Keratinocyte (primary cell): ENCODE measurements around the gene NPTX2. TPM values are rescaled to one million over a fixed set of nuclear protein-coding genes. Genes with fewer than 3 reads are reported as not detected.

Source experiments
- DNase-seq: peaks from one replicate; pipeline ENCODE4 v3.0.0-alpha.2; 2011; ENCODE audit warnings: low read depth, missing footprints, low spot score
- FAIRE-seq: peaks from 2 replicates; lab custom pipeline; 2011; peaks lifted over from hg19 to GRCh38; lab: Jason Lieb, UNC
- H2AFZ ChIP-seq: 2 replicates; pipeline ENCODE4 v1.6.0; 2012; ENCODE audit warnings: low read length, control low read depth, inconsistent platforms; ENCODE audit not compliant: control insufficient read depth
- H3K27ac ChIP-seq: 2 replicates; pipeline ENCODE4 v1.5.1; 2011; ENCODE audit warnings: low read length; ENCODE audit not compliant: control insufficient read depth, insufficient read depth
- H3K27me3 ChIP-seq: 3 replicates; pipeline ENCODE4 v1.6.0; 2011; ENCODE audit warnings: low read length; ENCODE audit not compliant: control insufficient read depth, insufficient read depth; ENCODE audit errors: extremely low read depth
- H3K36me3 ChIP-seq, 2 experiments: 2 replicates in 1 of 2; 3 replicates in 1 of 2; pipeline ENCODE4 v1.5.1; 2011; ENCODE audit warnings: low read length in 2 of 2, mild to moderate bottlenecking in 1 of 2; ENCODE audit not compliant: control insufficient read depth in 2 of 2, insufficient read depth in 2 of 2; ENCODE audit errors: extremely low read depth in 1 of 2
- H3K4me1 ChIP-seq: 3 replicates; pipeline ENCODE4 v1.5.1; 2011; ENCODE audit warnings: low read length; ENCODE audit not compliant: control insufficient read depth, insufficient read depth; ENCODE audit errors: extremely low read depth
- H3K4me2 ChIP-seq: 3 replicates; pipeline ENCODE4 v1.6.0; 2011; ENCODE audit warnings: low read depth, low read length; ENCODE audit not compliant: control insufficient read depth, insufficient read depth; ENCODE audit errors: extremely low read depth
- H3K4me3 ChIP-seq, 3 experiments: fragments of 200-600 bp in 1 of 3; sonication (generic) in 1 of 3; 2 replicates in 2 of 3; 3 replicates in 1 of 3; pipeline ENCODE4 v1.5.1; 2011 to 2016; ENCODE audit warnings: low read length in 3 of 3, mild to moderate bottlenecking in 3 of 3, control low read depth in 2 of 3, inconsistent platforms in 1 of 3, low read depth in 1 of 3, mixed read lengths in 1 of 3, mixed run types in 1 of 3, moderate library complexity in 1 of 3; ENCODE audit not compliant: control insufficient read depth in 2 of 3, insufficient read depth in 2 of 3; ENCODE audit errors: extremely low read depth in 1 of 3
- H3K79me2 ChIP-seq: 2 replicates; pipeline ENCODE4 v1.6.0; 2012; ENCODE audit warnings: low read length; ENCODE audit not compliant: control insufficient read depth, insufficient read depth
- H3K9ac ChIP-seq: 3 replicates; pipeline ENCODE4 v1.6.0; 2011; ENCODE audit warnings: low read length; ENCODE audit not compliant: control insufficient read depth, insufficient read depth; ENCODE audit errors: extremely low read depth
- H3K9me1 ChIP-seq: 3 replicates; pipeline ENCODE4 v1.6.0; 2011; ENCODE audit warnings: low read length; ENCODE audit not compliant: control insufficient read depth, insufficient read depth; ENCODE audit errors: extremely low read depth
- H3K9me3 ChIP-seq: 2 replicates; pipeline ENCODE4 v1.5.1; 2012; ENCODE audit warnings: low read depth, low read length; ENCODE audit not compliant: control insufficient read depth
- H4K20me1 ChIP-seq: 3 replicates; pipeline ENCODE4 v1.6.0; 2011; ENCODE audit warnings: low read length; ENCODE audit not compliant: control insufficient read depth, insufficient read depth; ENCODE audit errors: extremely low read depth
- CTCF ChIP-seq, 3 experiments: IDR thresholded peaks in 1 of 3; conservative IDR thresholded peaks in 1 of 3; optimal IDR thresholded peaks in 1 of 3; 2 replicates in 2 of 3; 3 replicates in 1 of 3; pipeline versions ENCODE3 to v1.5.1; 2011; ENCODE audit warnings: low read length in 3 of 3, mild to moderate bottlenecking in 3 of 3, moderate library complexity in 2 of 3, control low read depth in 1 of 3, inconsistent platforms in 1 of 3; ENCODE audit not compliant: insufficient read depth in 2 of 3; ENCODE audit errors: extremely low read depth in 1 of 3
- EZH2 ChIP-seq: IDR thresholded peaks from one replicate; pipeline ENCODE4 v1.6.1; 2012; ENCODE audit warnings: inconsistent platforms, mild to moderate bottlenecking, low read length, moderate library complexity
- dilution Hi-C: fragments of 300-500 bp; cut with MboI; formaldehyde crosslinking; loops from one replicate; pipeline ENCODE4 v1.7.0; 2020; ENCODE audit warnings: low sequenced_read_pairs; ENCODE audit not compliant: extremely low pct_ligation_motif_present
- polyA plus RNA-seq, 5 experiments: library from polyadenylated mRNA; depleted of rRNA in 3 of 5; stranded (reverse) in 3 of 5; stranded (forward) in 1 of 5; unstranded in 1 of 5; fragments of >200 nt; gene quantifications; 1 replicate in 1 of 5; 2 replicates in 3 of 5; 3 replicates in 1 of 5; pipeline versions ENCODE4 v1.2.1 to v1.2.3, GENCODE V29; 2011 to 2012; ENCODE audit warnings: missing spikeins in 2 of 5, low read depth in 1 of 5, low replicate concordance in 1 of 5

The NPTX2 gene
- polyA plus RNA-seq, 1 donor (not counting 4 experiments of a cell fraction or from before 2014, with no cell fraction given): not detected

DNA sequence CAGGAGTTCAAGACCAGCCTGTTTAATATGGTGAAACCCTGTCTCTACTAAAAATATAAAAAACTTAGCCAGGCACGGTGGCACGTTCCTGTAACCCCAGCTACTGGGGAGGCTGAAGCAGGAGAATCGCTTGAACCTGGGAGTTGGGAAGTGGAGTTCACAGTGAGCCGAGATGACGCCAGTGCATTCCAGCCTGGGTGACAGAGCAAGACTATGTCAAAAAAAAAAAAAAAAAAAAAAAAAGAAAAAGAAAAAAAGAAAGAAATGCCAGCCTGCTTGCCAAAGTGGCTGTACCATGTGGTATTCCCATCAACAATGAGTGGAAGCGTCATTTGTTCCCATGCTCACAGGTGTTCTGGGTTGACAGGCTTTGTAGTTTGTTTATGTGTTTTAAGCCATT lies 43.3 kb upstream of the NPTX2 start:
- dilution Hi-C loops: no loop called here
- FAIRE-seq (no peak), DNase-seq (no peak)

GRCh38 chr7:98575878-98576277 lies 41.2 kb upstream of the NPTX2 start:
- Histone ChIP-seq H3K4me2 (no peak overlapping the region), H3K9ac (no peak overlapping the region), H3K36me3 (no peaks in the 10 kb centered on the region), H3K27me3 (no peaks in the 10 kb centered on the region), H2AFZ (no peak overlapping the region), H3K27ac (no peak overlapping the region), H3K9me1 (no peaks in the 10 kb centered on the region), H3K4me3 (no peak overlapping the region), H3K9me3 (no peaks in the 10 kb centered on the region), H4K20me1 (no peaks in the 10 kb centered on the region), H3K4me1 (no peaks in the 10 kb centered on the region), H3K79me2 (no peaks in the 10 kb centered on the region)
- dilution Hi-C loops: no loop called here
- TF ChIP-seq EZH2 (no peak), CTCF (optimal IDR thresholded peaks at IDR 0.05 in 1 of 3, IDR thresholded peaks at IDR 0.05 in 1 of 3, conservative IDR thresholded peaks at IDR 0.05 in 1 of 3; ENCODE audit: extremely low read depth in 1 of 3, insufficient read depth in 2 of 3, low read length in 3 of 3) (no peak)
- DNase-seq: no peak
- no peak for FAIRE-seq

More for the DNA sequence above, 43.3 kb upstream of the NPTX2 start:
- Histone ChIP-seq H3K9me1 (no peaks in the 10 kb centered on the region), H3K27me3 (no peaks in the 10 kb centered on the region), H3K4me1 (no peaks in the 10 kb centered on the region), H3K36me3 (no peaks in the 10 kb centered on the region), H3K9ac (no peak overlapping the region), H3K27ac (no peak overlapping the region), H3K79me2 (no peaks in the 10 kb centered on the region), H3K4me3 (no peak overlapping the region), H3K4me2 (no peak overlapping the region), H4K20me1 (no peaks in the 10 kb centered on the region), H2AFZ (no peak overlapping the region), H3K9me3 (no peaks in the 10 kb centered on the region)
- TF ChIP-seq EZH2 (no peak), CTCF (optimal IDR thresholded peaks at IDR 0.05 in 1 of 3, IDR thresholded peaks at IDR 0.05 in 1 of 3, conservative IDR thresholded peaks at IDR 0.05 in 1 of 3; ENCODE audit: extremely low read depth in 1 of 3, insufficient read depth in 2 of 3, low read length in 3 of 3) (no peak)
